GM18870 (cell line): Measurements from ENCODE around the gene TBC1D8.

Experiments used
- ATAC-seq: cut with Tn5 transposase; IDR thresholded peaks from one replicate; pipeline ENCODE4 v1.9.1; 2021; ENCODE audit warnings: moderate library complexity; ENCODE audit not compliant: unreplicated experiment

TBC1D8 gene

GRCh38 chr2:100962366-100963025 is 188.7 kb downstream of the TBC1D8 start:
- no peak for ATAC-seq

- ATAC-seq, result no peak
These were observed 190.5 kb downstream of the TBC1D8 start for GRCh38 chr2:100960688-100961087.

DNA sequence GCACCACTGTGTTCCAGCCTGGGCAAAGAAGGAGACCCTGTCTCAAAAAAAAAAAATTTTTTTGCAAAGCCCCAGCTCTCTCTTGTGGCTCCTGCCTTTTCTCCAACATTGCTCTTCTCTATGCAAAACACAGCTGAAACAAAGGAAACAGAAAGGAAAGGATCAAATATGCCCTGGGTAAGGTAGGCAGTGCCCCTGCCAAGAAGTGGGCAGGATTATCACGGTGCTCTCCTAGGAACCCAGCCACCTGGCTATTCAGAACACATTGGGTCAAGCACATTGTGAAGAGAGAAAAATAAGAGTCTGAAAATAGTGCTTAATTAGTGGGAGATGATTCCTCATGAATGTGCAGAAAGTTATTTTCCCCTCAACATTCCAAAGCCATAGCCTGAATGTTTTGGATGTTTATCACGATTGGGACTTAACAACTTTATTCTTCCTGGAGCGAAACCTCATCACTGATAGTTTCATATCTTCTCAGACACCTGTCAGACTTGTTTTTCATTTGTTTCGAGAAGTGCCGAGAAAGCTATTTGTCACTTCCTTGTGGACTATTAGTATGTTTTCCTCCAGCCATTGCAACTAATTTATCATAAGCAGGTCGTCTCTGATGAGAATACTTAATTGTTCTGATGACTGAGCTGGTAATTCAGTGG is 191.8 kb downstream of the TBC1D8 start:
- ATAC-seq, result no peak

DNA sequence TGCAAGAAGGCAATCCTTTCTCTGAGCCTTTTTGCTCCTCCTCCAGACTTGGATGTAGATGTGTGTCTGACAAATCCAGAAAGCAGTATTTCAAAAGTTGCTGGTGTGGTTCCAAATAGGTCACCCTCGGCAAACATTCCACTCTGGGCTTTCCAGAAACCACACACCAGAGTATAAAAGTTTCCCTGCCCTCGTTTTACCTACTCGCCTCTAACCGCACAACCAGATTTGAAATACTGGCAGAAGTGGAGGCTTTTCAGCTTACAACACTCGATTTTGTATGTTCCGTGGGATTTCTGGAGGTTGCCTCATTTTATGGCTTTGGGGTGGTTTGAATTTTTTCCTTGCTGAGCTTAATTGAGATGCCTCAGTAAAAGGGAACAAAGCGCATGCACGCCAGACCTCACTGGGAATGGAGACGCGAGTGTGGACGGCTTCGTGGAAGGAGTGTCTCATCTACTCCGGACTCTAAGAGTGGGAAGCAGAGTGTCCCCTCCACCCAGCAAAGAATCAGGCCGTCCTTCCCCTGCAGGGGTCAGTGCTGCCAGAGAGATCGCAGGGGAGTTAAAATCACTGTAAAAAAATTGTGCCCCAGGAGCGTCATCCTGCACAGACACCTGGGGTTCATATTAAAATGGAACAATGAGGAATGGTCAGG is 193.1 kb downstream of the TBC1D8 start:
- no peak for ATAC-seq
